H1 (cell line): ENCODE data around the gene USP12. TPM values are rescaled to one million over a fixed set of nuclear protein-coding genes. Genes with fewer than 3 reads are reported as not detected.

Experiments used
- CBX8 ChIP-seq: fragments of 300-800, 300-1000 bp; sonication (generic); IDR thresholded peaks from 2 replicates; pipeline ENCODE4 v1.7.1; 2016; ENCODE audit warnings: low read depth, low read length, borderline replicate concordance
- E2F6 ChIP-seq: IDR thresholded peaks from 2 replicates; pipeline ENCODE4 v1.6.1; 2012; ENCODE audit warnings: inconsistent platforms
- GABPA ChIP-seq: IDR thresholded peaks from 2 replicates; pipeline ENCODE4 v1.6.1; 2011; ENCODE audit warnings: mild to moderate bottlenecking, low read length, moderate library complexity, borderline replicate concordance; ENCODE audit not compliant: insufficient read depth
- NANOG ChIP-seq: IDR thresholded peaks from 2 replicates; pipeline ENCODE4 v1.6.1; 2011; ENCODE audit warnings: low read length, low read depth, mild to moderate bottlenecking, inconsistent platforms; ENCODE audit not compliant: insufficient read depth, poor library complexity, severe bottlenecking
- RBBP5 ChIP-seq: IDR thresholded peaks from 2 replicates; pipeline ENCODE4 v1.7.1; 2012; ENCODE audit warnings: low read depth, mild to moderate bottlenecking, inconsistent platforms, low read length, moderate library complexity, borderline replicate concordance
- RNF2 ChIP-seq: fragments of 200-900, 300-1000 bp; sonication (generic); IDR thresholded peaks from 2 replicates; pipeline ENCODE4 v1.7.1; 2016; ENCODE audit warnings: borderline replicate concordance, low read depth, mild to moderate bottlenecking, antibody characterized with exemption, low read length; ENCODE audit not compliant: poor library complexity, severe bottlenecking; ENCODE audit errors: missing control alignments
- SIX5 ChIP-seq: IDR thresholded peaks from 2 replicates; pipeline ENCODE4 v1.6.1; 2011; ENCODE audit warnings: mild to moderate bottlenecking, low read depth, low read length
- SP1 ChIP-seq: IDR thresholded peaks from 2 replicates; pipeline ENCODE4 v1.6.1; 2011; ENCODE audit warnings: low read depth, low read length
- polyA plus RNA-seq, 7 experiments: library from polyadenylated mRNA; depleted of rRNA in 3 of 7; stranded (reverse) in 5 of 7; unstranded in 2 of 7; fragments of >200 nt in 5 of 7; fragments of 200-250 nt in 2 of 7; gene quantifications; 1 replicate in 5 of 7; 2 replicates in 1 of 7; 4 replicates in 1 of 7; pipeline versions ENCODE4 v1.2.1 to v1.2.3, GENCODE V29; 2011 to 2013; ENCODE audit warnings: missing spikeins in 2 of 7, mixed read lengths in 2 of 7
- total RNA-seq: library from RNA; stranded (reverse); fragmentation: NEBNext Ultra II Directional; extraction: Animal tissue kit (Norgen Biotek cat#: 25700); gene quantifications from 2 replicates; pipeline ENCODE4 v1.2.1, GENCODE V29; 2021

The USP12 gene
- total and polyA plus RNA-seq, 2 of the 8 experiments (the other 6 are each of a cell fraction or from before 2014, with no cell fraction given), result 4.0 to 30.0 TPM

GRCh38 chr13:27052551-27053208 lies 118.9 kb downstream of the USP12 start (continued):
- TF ChIP-seq RNF2 (no peak), CBX8 (no peak), SIX5 (no peak), E2F6 (no peak), NANOG (no peak), GABPA (no peak), SP1 (no peak), RBBP5 (no peak)
- TF ChIP-seq, all 59 proteins: peak for 0
